HepG2 (cell line): ENCODE data around the gene SKI. TPM values are rescaled to one million over a fixed set of nuclear protein-coding genes. Genes with fewer than 3 reads are reported as not detected.

Source experiments
- ATF7 ChIP-seq, 2 experiments: fragments of 450-650 bp in 1 of 2; sonication (generic) in 1 of 2; formaldehyde crosslinking in 1 of 2; IDR thresholded peaks; 2 replicates each; pipeline versions ENCODE4 v1.4.0 to v1.6.1; 2016 to 2020; ENCODE audit warnings: antibody characterized with exemption in 1 of 2, mild to moderate bottlenecking in 1 of 2, missing genetic modification reagents in 1 of 2
- FOSL2 ChIP-seq: sonication (generic); formaldehyde crosslinking; IDR thresholded peaks from 2 replicates; pipeline ENCODE4 v1.4.0; 2020; ENCODE audit warnings: missing genetic modification reagents
- GABPA ChIP-seq, 2 experiments: IDR thresholded peaks; 2 replicates each; pipeline ENCODE4 v1.6.1; 2011 to 2016; ENCODE audit warnings: low read depth in 2 of 2, low read length in 1 of 2, missing biosample characterization in 1 of 2, missing genetic modification characterization in 1 of 2
- GATAD2A ChIP-seq: IDR thresholded peaks from 2 replicates; pipeline ENCODE4 v1.6.1; 2016
- JUNB ChIP-seq: sonication (generic); formaldehyde crosslinking; IDR thresholded peaks from 2 replicates; pipeline ENCODE4 v1.8.0; 2022; ENCODE audit warnings: missing genetic modification reagents, mild to moderate bottlenecking, borderline replicate concordance
- MAZ ChIP-seq, 2 experiments: sonication (generic) in 1 of 2; formaldehyde crosslinking in 1 of 2; IDR thresholded peaks; 2 replicates each; pipeline versions ENCODE4 v1.5.0 to v1.6.1; 2012 to 2020; ENCODE audit warnings: low read depth in 2 of 2, mild to moderate bottlenecking in 2 of 2, borderline replicate concordance in 1 of 2, improper control_type of control experiment in 1 of 2, low read length in 1 of 2, missing genetic modification reagents in 1 of 2, moderate library complexity in 1 of 2
- PAF1 ChIP-seq: IDR thresholded peaks from 2 replicates; pipeline ENCODE4 v1.6.1; 2016; ENCODE audit warnings: missing genetic modification reagents, missing compliant biosample characterization
- RBM22 ChIP-seq: fragments of 200-400 bp; formaldehyde crosslinking; optimal IDR thresholded peaks from 2 replicates; pipeline ENCODE3; 2017; ENCODE audit warnings: mild to moderate bottlenecking, low read length, moderate library complexity
- RFXAP ChIP-seq: sonication (generic); formaldehyde crosslinking; IDR thresholded peaks from 2 replicates; pipeline ENCODE4 v1.4.0; 2020; ENCODE audit warnings: missing genetic modification reagents, borderline replicate concordance
- SETDB1 ChIP-seq: sonication (generic); formaldehyde crosslinking; IDR thresholded peaks from 2 replicates; pipeline ENCODE4 v1.5.1; 2020; ENCODE audit warnings: missing genetic modification reagents, mild to moderate bottlenecking, borderline replicate concordance
- ZBTB38 ChIP-seq: sonication (generic); formaldehyde crosslinking; IDR thresholded peaks from 2 replicates; pipeline ENCODE4 v1.5.1; 2020; ENCODE audit warnings: mild to moderate bottlenecking, missing genetic modification reagents
- ZNF567 ChIP-seq: sonication (generic); formaldehyde crosslinking; IDR thresholded peaks from 2 replicates; pipeline ENCODE4 v1.8.1; 2023; ENCODE audit warnings: mild to moderate bottlenecking, missing genetic modification reagents, borderline replicate concordance
- ZNF883 ChIP-seq: sonication (generic); formaldehyde crosslinking; IDR thresholded peaks from 2 replicates; pipeline ENCODE4 v1.5.1; 2020; ENCODE audit warnings: mild to moderate bottlenecking, missing genetic modification reagents; ENCODE audit errors: not compliant biosample characterization
- polyA plus RNA-seq, 8 experiments: library from polyadenylated mRNA; depleted of rRNA in 3 of 8; stranded (reverse) in 7 of 8; unstranded in 1 of 8; fragments of >200 nt; fragmentation: Illumina TruSeq in 4 of 8; extraction: Trizol in 4 of 8; gene quantifications; 2 replicates each; pipeline versions ENCODE4 v1.2.1 to v1.2.3, GENCODE V29; 2011 to 2016; ENCODE audit warnings: low read depth in 4 of 8, missing spikeins in 1 of 8, mixed read lengths in 1 of 8; ENCODE audit not compliant: insufficient read depth in 1 of 8
- total RNA-seq, 5 experiments: library from RNA; depleted of rRNA; stranded (reverse); fragments of >200 nt; fragmentation: Illumina TruSeq; extraction: Trizol; gene quantifications; 2 replicates each; pipeline ENCODE4 v1.2.3, GENCODE V29; 2016; ENCODE audit warnings: low read depth in 1 of 5
- TF ChIP-seq, protein P1 (sequence below): sonication (generic); formaldehyde crosslinking; IDR thresholded peaks from 2 replicates; pipeline ENCODE4 v1.8.1; 2023; ENCODE audit warnings: missing genetic modification reagents, mild to moderate bottlenecking, borderline replicate concordance
- TF ChIP-seq, protein P2 (sequence below): sonication (generic); formaldehyde crosslinking; IDR thresholded peaks from 2 replicates; pipeline ENCODE4 v1.5.0; 2020; ENCODE audit warnings: missing genetic modification reagents
- TF ChIP-seq, protein P3 (sequence below): sonication (generic); formaldehyde crosslinking; IDR thresholded peaks from 2 replicates; pipeline ENCODE4 v1.5.1; 2020; ENCODE audit warnings: missing genetic modification reagents, mild to moderate bottlenecking, borderline replicate concordance
- TF ChIP-seq, protein P4 (sequence below): sonication (generic); formaldehyde crosslinking; IDR thresholded peaks from 2 replicates; pipeline ENCODE4 v1.8.0; 2022; ENCODE audit warnings: mild to moderate bottlenecking, missing genetic modification reagents, moderate library complexity
- TF ChIP-seq, protein P5 (sequence below): sonication (generic); formaldehyde crosslinking; IDR thresholded peaks from 2 replicates; pipeline ENCODE4 v1.5.1; 2020; ENCODE audit warnings: mild to moderate bottlenecking, missing genetic modification reagents, moderate library complexity

SKI gene
- total and polyA plus RNA-seq, 2 of the 13 experiments (the other 11 are each of a cell fraction or from before 2014, with no cell fraction given): 4.7 to 6.9 TPM

DNA sequence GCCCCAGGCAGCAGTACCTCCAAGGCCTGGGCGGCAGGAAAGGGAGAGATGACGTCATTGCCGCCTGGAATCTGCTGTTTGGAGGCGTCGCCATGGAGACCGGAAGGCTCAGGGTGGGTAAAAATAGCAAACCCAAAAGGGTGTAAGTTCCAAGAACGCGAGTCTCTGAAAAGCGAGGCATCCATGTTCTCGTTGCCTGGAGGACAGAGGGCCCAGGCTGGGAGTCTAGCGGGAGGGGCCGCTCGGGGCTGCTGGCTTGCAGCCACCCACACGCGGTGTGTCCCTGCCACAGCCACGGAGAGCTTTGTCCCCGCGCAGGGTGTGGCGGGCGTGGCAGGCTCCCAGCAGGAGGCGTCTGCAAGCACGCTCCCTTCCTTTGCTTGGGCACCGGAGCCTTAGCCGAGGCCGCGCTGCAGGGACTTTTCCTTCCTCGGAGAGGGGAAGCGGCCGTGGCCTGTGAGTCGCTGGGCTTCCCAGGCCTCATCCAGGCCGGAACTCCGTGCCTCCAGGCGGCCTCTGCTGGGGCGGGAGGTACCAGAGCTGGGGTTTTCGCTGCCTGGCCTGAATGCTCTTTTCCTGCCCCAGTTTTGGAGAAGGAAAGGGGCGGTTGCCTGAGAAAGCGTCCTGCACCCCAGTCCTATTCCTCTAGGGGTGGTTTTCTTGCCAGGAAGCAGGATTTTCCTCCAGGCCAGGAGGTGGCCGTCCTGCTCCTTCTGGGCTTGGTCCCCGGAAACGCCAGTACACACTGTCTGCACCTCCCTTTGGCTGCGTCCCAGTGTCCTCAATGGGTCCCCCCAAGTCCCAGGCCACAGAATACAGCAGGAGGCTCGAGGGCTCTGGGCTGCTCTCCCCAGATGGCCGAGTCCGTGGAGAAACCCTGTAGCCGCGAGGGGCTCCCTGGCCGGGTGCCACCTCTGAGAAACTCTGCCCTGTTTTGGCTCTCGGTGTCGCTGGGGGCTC is 15.3 kb upstream of the SKI start (continued):
- no peak for TF ChIP-seq PAF1
- TF ChIP-seq, protein P1, sequence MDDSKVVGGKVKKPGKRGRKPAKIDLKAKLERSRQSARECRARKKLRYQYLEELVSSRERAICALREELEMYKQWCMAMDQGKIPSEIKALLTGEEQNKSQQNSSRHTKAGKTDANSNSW: no peak
- TF ChIP-seq, protein P2, sequence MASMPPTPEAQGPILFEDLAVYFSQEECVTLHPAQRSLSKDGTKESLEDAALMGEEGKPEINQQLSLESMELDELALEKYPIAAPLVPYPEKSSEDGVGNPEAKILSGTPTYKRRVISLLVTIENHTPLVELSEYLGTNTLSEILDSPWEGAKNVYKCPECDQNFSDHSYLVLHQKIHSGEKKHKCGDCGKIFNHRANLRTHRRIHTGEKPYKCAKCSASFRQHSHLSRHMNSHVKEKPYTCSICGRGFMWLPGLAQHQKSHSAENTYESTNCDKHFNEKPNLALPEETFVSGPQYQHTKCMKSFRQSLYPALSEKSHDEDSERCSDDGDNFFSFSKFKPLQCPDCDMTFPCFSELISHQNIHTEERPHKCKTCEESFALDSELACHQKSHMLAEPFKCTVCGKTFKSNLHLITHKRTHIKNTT (CRISPR knock-in tag): no peak
- TF ChIP-seq SETDB1 (CRISPR knock-in tag): no peak
- TF ChIP-seq ZNF883 (CRISPR knock-in tag): no peak
- TF ChIP-seq, protein P3, sequence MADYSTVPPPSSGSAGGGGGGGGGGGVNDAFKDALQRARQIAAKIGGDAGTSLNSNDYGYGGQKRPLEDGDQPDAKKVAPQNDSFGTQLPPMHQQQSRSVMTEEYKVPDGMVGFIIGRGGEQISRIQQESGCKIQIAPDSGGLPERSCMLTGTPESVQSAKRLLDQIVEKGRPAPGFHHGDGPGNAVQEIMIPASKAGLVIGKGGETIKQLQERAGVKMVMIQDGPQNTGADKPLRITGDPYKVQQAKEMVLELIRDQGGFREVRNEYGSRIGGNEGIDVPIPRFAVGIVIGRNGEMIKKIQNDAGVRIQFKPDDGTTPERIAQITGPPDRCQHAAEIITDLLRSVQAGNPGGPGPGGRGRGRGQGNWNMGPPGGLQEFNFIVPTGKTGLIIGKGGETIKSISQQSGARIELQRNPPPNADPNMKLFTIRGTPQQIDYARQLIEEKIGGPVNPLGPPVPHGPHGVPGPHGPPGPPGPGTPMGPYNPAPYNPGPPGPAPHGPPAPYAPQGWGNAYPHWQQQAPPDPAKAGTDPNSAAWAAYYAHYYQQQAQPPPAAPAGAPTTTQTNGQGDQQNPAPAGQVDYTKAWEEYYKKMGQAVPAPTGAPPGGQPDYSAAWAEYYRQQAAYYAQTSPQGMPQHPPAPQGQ (CRISPR knock-in tag): no peak
- TF ChIP-seq, protein P4, sequence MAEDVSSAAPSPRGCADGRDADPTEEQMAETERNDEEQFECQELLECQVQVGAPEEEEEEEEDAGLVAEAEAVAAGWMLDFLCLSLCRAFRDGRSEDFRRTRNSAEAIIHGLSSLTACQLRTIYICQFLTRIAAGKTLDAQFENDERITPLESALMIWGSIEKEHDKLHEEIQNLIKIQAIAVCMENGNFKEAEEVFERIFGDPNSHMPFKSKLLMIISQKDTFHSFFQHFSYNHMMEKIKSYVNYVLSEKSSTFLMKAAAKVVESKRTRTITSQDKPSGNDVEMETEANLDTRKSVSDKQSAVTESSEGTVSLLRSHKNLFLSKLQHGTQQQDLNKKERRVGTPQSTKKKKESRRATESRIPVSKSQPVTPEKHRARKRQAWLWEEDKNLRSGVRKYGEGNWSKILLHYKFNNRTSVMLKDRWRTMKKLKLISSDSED (CRISPR knock-in tag): no peak
- TF ChIP-seq JUNB (CRISPR knock-in tag): no peak
- peak; percentile 25; the same call in 1 of the 2 replicates for TF ChIP-seq GATAD2A (CRISPR knock-in tag)
- no peak for TF ChIP-seq RFXAP (CRISPR knock-in tag)
- TF ChIP-seq, protein P5, sequence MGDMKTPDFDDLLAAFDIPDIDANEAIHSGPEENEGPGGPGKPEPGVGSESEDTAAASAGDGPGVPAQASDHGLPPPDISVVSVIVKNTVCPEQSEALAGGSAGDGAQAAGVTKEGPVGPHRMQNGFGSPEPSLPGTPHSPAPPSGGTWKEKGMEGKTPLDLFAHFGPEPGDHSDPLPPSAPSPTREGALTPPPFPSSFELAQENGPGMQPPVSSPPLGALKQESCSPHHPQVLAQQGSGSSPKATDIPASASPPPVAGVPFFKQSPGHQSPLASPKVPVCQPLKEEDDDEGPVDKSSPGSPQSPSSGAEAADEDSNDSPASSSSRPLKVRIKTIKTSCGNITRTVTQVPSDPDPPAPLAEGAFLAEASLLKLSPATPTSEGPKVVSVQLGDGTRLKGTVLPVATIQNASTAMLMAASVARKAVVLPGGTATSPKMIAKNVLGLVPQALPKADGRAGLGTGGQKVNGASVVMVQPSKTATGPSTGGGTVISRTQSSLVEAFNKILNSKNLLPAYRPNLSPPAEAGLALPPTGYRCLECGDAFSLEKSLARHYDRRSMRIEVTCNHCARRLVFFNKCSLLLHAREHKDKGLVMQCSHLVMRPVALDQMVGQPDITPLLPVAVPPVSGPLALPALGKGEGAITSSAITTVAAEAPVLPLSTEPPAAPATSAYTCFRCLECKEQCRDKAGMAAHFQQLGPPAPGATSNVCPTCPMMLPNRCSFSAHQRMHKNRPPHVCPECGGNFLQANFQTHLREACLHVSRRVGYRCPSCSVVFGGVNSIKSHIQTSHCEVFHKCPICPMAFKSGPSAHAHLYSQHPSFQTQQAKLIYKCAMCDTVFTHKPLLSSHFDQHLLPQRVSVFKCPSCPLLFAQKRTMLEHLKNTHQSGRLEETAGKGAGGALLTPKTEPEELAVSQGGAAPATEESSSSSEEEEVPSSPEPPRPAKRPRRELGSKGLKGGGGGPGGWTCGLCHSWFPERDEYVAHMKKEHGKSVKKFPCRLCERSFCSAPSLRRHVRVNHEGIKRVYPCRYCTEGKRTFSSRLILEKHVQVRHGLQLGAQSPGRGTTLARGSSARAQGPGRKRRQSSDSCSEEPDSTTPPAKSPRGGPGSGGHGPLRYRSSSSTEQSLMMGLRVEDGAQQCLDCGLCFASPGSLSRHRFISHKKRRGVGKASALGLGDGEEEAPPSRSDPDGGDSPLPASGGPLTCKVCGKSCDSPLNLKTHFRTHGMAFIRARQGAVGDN (CRISPR knock-in tag): peak; percentile 73
- no peak for TF ChIP-seq ZNF567 (CRISPR knock-in tag)
- no peak for TF ChIP-seq MAZ (IDR thresholded peaks at IDR 0.05; ENCODE audit: borderline replicate concordance, low read depth, low read length)
- TF ChIP-seq MAZ (CRISPR knock-in tag; IDR thresholded peaks at IDR 0.05; ENCODE audit: low read depth): 0 out of 2 replicates have a peak, but pooled peaks have one; percentile 4
- TF ChIP-seq FOSL2 (CRISPR knock-in tag): 0 out of 2 replicates have a peak, but pooled peaks have one; percentile 14
- TF ChIP-seq ATF7 (IDR thresholded peaks at IDR 0.05): peak; percentile 98
- TF ChIP-seq ATF7 (CRISPR knock-in tag; IDR thresholded peaks at IDR 0.05): no peak
- TF ChIP-seq RBM22: no peak
- no peak for TF ChIP-seq GABPA (IDR thresholded peaks at IDR 0.05; ENCODE audit: low read depth, low read length)
- 0 out of 2 replicates have a peak, but pooled peaks have one; percentile 14 for TF ChIP-seq GABPA (CRISPR knock-in tag; IDR thresholded peaks at IDR 0.05; ENCODE audit: low read depth)
- TF ChIP-seq ZBTB38 (CRISPR knock-in tag): peak; percentile 98
